Liver (tissue), 9 donors: ENCODE results near the gene PPFIA1. TPM values are rescaled to one million over a fixed set of nuclear protein-coding genes. Genes with fewer than 3 reads are reported as not detected.
A peak's percentile ranks its signal among the peaks of the same experiment; 100 is the strongest.

Experiments
- DNase-seq: peaks from one replicate; pipeline ENCODE4 v3.0.0-alpha.2; 2017; ENCODE audit warnings: low spot score
- H3K27ac ChIP-seq, 2 donors: one replicate each; pipeline ENCODE4 v1.7.0; 2013; ENCODE audit warnings: inconsistent platforms in 2 of 2, low read length in 2 of 2, control low read depth in 1 of 2, low read depth in 1 of 2, mild to moderate bottlenecking in 1 of 2
- H3K27me3 ChIP-seq, 4 donors: one replicate each; pipeline versions ENCODE4 v1.6.1 to v1.7.0; 2013; ENCODE audit warnings: low read length in 3 of 4, inconsistent platforms in 1 of 4, mild to moderate bottlenecking in 1 of 4, moderate library complexity in 1 of 4; ENCODE audit not compliant: control insufficient read depth in 4 of 4, insufficient read depth in 4 of 4
- H3K36me3 ChIP-seq, 4 donors: one replicate each; pipeline versions ENCODE4 v1.6.1 to v1.7.0; 2013; ENCODE audit warnings: low read length in 3 of 4, mild to moderate bottlenecking in 3 of 4, low read depth in 1 of 4, moderate library complexity in 1 of 4; ENCODE audit not compliant: control insufficient read depth in 4 of 4, insufficient read depth in 3 of 4
- H3K4me1 ChIP-seq, 4 donors: one replicate each; pipeline versions ENCODE4 v1.6.1 to v1.7.0; 2013; ENCODE audit warnings: low read length in 3 of 4, mild to moderate bottlenecking in 3 of 4, moderate library complexity in 1 of 4; ENCODE audit not compliant: control insufficient read depth in 4 of 4, insufficient read depth in 4 of 4
- H3K4me3 ChIP-seq, 3 donors: one replicate each; pipeline versions ENCODE4 v1.6.1 to v1.7.0; 2013; ENCODE audit warnings: low read length in 3 of 3, control low read depth in 1 of 3, low read depth in 1 of 3, mild to moderate bottlenecking in 1 of 3
- H3K9ac ChIP-seq, 2 donors: one replicate each; pipeline ENCODE4 v1.7.0; 2013; ENCODE audit warnings: low read length in 2 of 2, mild to moderate bottlenecking in 2 of 2, moderate library complexity in 2 of 2, control low read depth in 1 of 2, low read depth in 1 of 2
- H3K9me3 ChIP-seq, 4 donors: one replicate each; pipeline versions ENCODE4 v1.6.1 to v1.7.0; 2013; ENCODE audit warnings: low read length in 3 of 4; ENCODE audit not compliant: control insufficient read depth in 4 of 4
- ATF3 ChIP-seq: IDR thresholded peaks from 2 replicates; pipeline ENCODE4 v1.6.1; 2016; ENCODE audit warnings: antibody characterized with exemption
- CTCF ChIP-seq: fragments of 150-350 bp; IDR thresholded peaks from 2 replicates; pipeline ENCODE4 v1.5.1; 2017; ENCODE audit warnings: improper control_type of control experiment, low read depth, low read length; ENCODE audit not compliant: missing input control
- EGR1 ChIP-seq, 2 donors: IDR thresholded peaks; 2 replicates each; pipeline ENCODE4 v1.6.1; 2016 to 2018; ENCODE audit warnings: antibody characterized with exemption in 2 of 2, low read depth in 2 of 2
- FOXA1 ChIP-seq: IDR thresholded peaks from 2 replicates; pipeline ENCODE4 v1.6.1; 2016; ENCODE audit warnings: antibody characterized with exemption
- FOXA2 ChIP-seq: IDR thresholded peaks from 2 replicates; pipeline ENCODE4 v1.6.1; 2016; ENCODE audit warnings: antibody characterized with exemption
- GABPA ChIP-seq, 2 donors: IDR thresholded peaks in 1 of 2; conservative IDR thresholded peaks in 1 of 2; 2 replicates each; pipeline ENCODE4 v1.6.1; 2016; ENCODE audit warnings: antibody characterized with exemption in 2 of 2, mild to moderate bottlenecking in 1 of 2, moderate library complexity in 1 of 2
- HNF4A ChIP-seq, 2 donors: conservative IDR thresholded peaks; 2 replicates each; pipeline ENCODE4 v1.6.1; 2016; ENCODE audit warnings: antibody characterized with exemption in 2 of 2, mild to moderate bottlenecking in 2 of 2
- HNF4G ChIP-seq: IDR thresholded peaks from 2 replicates; pipeline ENCODE4 v1.6.1; 2016; ENCODE audit warnings: antibody characterized with exemption
- NR2F2 ChIP-seq: IDR thresholded peaks from 2 replicates; pipeline ENCODE4 v1.6.1; 2016; ENCODE audit warnings: antibody characterized with exemption
- RAD21 ChIP-seq, 2 donors: IDR thresholded peaks; 2 replicates each; pipeline ENCODE4 v1.6.1; 2016; ENCODE audit warnings: antibody characterized with exemption in 2 of 2, mild to moderate bottlenecking in 2 of 2
- RXRA ChIP-seq, 2 donors: IDR thresholded peaks; 2 replicates each; pipeline ENCODE4 v1.6.1; 2017 to 2018; ENCODE audit warnings: antibody characterized with exemption in 2 of 2, mild to moderate bottlenecking in 1 of 2
- SP1 ChIP-seq: IDR thresholded peaks from 2 replicates; pipeline ENCODE4 v1.6.1; 2018; ENCODE audit warnings: antibody characterized with exemption, mild to moderate bottlenecking
- TAF1 ChIP-seq: conservative IDR thresholded peaks from 2 replicates; pipeline ENCODE4 v1.6.1; 2016; ENCODE audit warnings: antibody characterized with exemption, mild to moderate bottlenecking
- YY1 ChIP-seq: IDR thresholded peaks from 2 replicates; pipeline ENCODE4 v1.6.1; 2016; ENCODE audit warnings: antibody characterized with exemption, mild to moderate bottlenecking
- ZBTB33 ChIP-seq: IDR thresholded peaks from 2 replicates; pipeline ENCODE4 v1.6.1; 2016; ENCODE audit warnings: antibody characterized with exemption
- WGBS: extraction: QIAGEN DNeasy Blood & Tissue Kit; methylation state at CpG from one replicate; pipeline ENCODE4 v1.1.7; 2013; 5-methylcytosine and 5-hydroxymethylcytosine counted together
- polyA plus RNA-seq, 2 donors: library from polyadenylated mRNA; stranded (reverse) in 1 of 2; unstranded in 1 of 2; fragments of 200-250 nt in 1 of 2; fragments of >200 nt in 1 of 2; fragmentation: Nextera tagmentation in 1 of 2; extraction: Ambion mirVana in 1 of 2; gene quantifications; one replicate each; pipeline versions ENCODE4 v1.2.1 to v1.2.3, GENCODE V29; 2013 to 2015
- total RNA-seq, 2 donors: library from RNA; depleted of rRNA; stranded (reverse); fragments of >200 nt; gene quantifications; one replicate each; pipeline ENCODE4 v1.2.3, GENCODE V29; 2014
- TF ChIP-seq, protein P1 (sequence below): IDR thresholded peaks from 2 replicates; pipeline ENCODE4 v1.6.1; 2016; ENCODE audit warnings: antibody characterized with exemption
- TF ChIP-seq, protein P2 (sequence below): IDR thresholded peaks from 2 replicates; pipeline ENCODE4 v1.6.1; 2016; ENCODE audit warnings: antibody characterized with exemption, mild to moderate bottlenecking
- donor health status: healthy.
- donor health status: healthy.
- donor health status: healthy.
- donor health status: healthy.
- donor health status: healthy.

The PPFIA1 gene
- total and polyA plus RNA-seq, 4 donors, result 9.9 to 39.6 (median 14.5) TPM

GRCh38 chr11:70270877-70271648 lies 573 bp downstream of the PPFIA1 start:
- under 1% methylated on average over 75 of the region's 75 CpGs for WGBS
- peak overlapping the region; percentile 84 to 90 for H3K27ac ChIP-seq
- H3K4me1 ChIP-seq, result peaks cover 6 to 19% (median 10%) of the 10 kb centered on the region in 4 donors
- no peaks in the 10 kb centered on the region for H3K27me3 ChIP-seq
- H3K9me3 ChIP-seq, result no peaks in the 10 kb centered on the region
- TF ChIP-seq HNF4G (no peak), EGR1 (IDR thresholded peaks at IDR 0.05; ENCODE audit: low read depth in 2 of 2) (peak; percentile 48 to 52), CTCF (peak; percentile 4), HNF4A (conservative IDR thresholded peaks at IDR 0.05) (peak in 1 of 2 donors; percentile 12), YY1 (peak; percentile 38), ATF3 (no peak), FOXA1 (no peak)
- TF ChIP-seq, protein P1, sequence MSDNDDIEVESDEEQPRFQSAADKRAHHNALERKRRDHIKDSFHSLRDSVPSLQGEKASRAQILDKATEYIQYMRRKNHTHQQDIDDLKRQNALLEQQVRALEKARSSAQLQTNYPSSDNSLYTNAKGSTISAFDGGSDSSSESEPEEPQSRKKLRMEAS, result no peak
- H3K4me3 ChIP-seq, result peak overlapping the region; percentile 57 to 99 (median 82)
- peaks cover 6 to 15% (median 12%) of the 10 kb centered on the region in 4 donors for H3K36me3 ChIP-seq
- peak; percentile 64 for DNase-seq
- peak overlapping the region; percentile 34 to 67 for H3K9ac ChIP-seq

- 2% methylated on average over 2 of the region's 2 CpGs for WGBS
- peaks cover 6 to 15% (median 12%) of the 10 kb centered on the region in 4 donors for H3K36me3 ChIP-seq
- TF ChIP-seq EGR1 (IDR thresholded peaks at IDR 0.05; ENCODE audit: low read depth in 2 of 2) (no peak), RAD21 (IDR thresholded peaks at IDR 0.05) (no peak), RXRA (IDR thresholded peaks at IDR 0.05) (no peak), YY1 (no peak), ZBTB33 (no peak), GABPA (IDR thresholded peaks at IDR 0.05 in 1 of 2, conservative IDR thresholded peaks at IDR 0.05 in 1 of 2) (no peak), HNF4A (conservative IDR thresholded peaks at IDR 0.05) (no peak), NR2F2 (no peak), SP1 (no peak), FOXA2 (no peak), HNF4G (no peak), TAF1 (no peak), ATF3 (no peak), CTCF (no peak), FOXA1 (no peak)
- TF ChIP-seq, protein P1, result no peak
- TF ChIP-seq, protein P2, sequence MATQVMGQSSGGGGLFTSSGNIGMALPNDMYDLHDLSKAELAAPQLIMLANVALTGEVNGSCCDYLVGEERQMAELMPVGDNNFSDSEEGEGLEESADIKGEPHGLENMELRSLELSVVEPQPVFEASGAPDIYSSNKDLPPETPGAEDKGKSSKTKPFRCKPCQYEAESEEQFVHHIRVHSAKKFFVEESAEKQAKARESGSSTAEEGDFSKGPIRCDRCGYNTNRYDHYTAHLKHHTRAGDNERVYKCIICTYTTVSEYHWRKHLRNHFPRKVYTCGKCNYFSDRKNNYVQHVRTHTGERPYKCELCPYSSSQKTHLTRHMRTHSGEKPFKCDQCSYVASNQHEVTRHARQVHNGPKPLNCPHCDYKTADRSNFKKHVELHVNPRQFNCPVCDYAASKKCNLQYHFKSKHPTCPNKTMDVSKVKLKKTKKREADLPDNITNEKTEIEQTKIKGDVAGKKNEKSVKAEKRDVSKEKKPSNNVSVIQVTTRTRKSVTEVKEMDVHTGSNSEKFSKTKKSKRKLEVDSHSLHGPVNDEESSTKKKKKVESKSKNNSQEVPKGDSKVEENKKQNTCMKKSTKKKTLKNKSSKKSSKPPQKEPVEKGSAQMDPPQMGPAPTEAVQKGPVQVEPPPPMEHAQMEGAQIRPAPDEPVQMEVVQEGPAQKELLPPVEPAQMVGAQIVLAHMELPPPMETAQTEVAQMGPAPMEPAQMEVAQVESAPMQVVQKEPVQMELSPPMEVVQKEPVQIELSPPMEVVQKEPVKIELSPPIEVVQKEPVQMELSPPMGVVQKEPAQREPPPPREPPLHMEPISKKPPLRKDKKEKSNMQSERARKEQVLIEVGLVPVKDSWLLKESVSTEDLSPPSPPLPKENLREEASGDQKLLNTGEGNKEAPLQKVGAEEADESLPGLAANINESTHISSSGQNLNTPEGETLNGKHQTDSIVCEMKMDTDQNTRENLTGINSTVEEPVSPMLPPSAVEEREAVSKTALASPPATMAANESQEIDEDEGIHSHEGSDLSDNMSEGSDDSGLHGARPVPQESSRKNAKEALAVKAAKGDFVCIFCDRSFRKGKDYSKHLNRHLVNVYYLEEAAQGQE, result no peak
- peaks cover 6 to 19% (median 10%) of the 10 kb centered on the region in 4 donors for H3K4me1 ChIP-seq
- DNase-seq, result no peak
- peak overlapping the region; percentile 57 to 99 (median 82) for H3K4me3 ChIP-seq
- no peaks in the 10 kb centered on the region for H3K9me3 ChIP-seq
- no peaks in the 10 kb centered on the region for H3K27me3 ChIP-seq
- H3K27ac ChIP-seq, result peak overlapping the region in 1 of 2 donors; percentile 90
- H3K9ac ChIP-seq, result peak overlapping the region in 1 of 2 donors; percentile 34
Measured at GRCh38 chr11:70271649-70271953, 1.1 kb downstream of the PPFIA1 start.
